ENCODE measurements around the gene CRAMP1.
"Not testable (repeated sequence)": the region's sequence is repeated elsewhere in the genome, so short reads cannot be mapped to it uniquely, and the experiment has no call there.

The CRAMP1 gene

DNA sequence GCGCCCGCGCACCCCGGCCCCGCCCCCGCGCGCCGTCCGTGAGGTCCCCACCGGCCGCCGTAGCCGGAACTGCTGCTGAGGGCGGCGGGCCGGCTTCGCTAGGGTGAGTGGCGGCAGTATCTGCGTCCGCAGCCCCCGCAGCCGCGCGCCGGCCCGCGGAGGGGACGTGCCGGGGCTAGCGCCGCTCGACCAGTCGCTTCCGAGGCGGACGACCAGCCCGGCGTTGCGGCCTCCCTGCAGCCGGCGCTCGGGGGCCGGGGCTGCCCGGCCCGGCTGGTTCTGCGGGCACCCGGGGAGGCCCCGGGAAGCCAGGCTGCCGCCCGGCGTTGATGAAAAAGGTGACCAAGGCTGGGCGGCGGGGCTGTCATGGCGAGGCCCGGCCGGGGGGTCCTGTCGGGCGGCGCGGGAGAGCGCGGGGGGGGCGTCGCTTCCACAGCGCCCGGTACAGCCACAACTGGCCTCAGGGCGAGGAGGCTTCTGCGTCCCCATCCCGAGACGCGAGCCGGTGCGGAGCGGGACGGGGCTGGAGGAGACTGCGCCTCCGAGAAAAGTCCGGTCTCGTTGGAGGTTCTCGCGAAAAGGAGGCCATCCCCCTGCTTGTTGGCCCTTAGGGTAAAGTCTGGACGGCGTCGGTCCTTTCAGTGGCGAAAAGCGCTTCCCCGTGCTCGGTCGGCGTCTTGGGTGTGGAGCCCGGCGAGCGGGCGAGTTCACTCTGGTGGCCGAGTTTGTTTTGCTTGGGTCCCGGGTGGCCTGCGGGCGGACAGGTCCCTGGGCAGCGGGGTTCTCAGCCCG is at the start of gene CRAMP1:
Gene CRAMP1, plus strand, starts transcription at position 41 of the 792 bp plus-strand sequence. CDS start 2,280 bp downstream, outside the sequence.
- DNase-seq (ENCODE audit: low read depth) = no peak

- DNase-seq (ENCODE audit: low read depth) = no peak
Observed at GRCh38 chr16:1563786-1564185, 48.4 kb upstream of the CRAMP1 start.

GRCh38 chr16:1564325-1564724 is 47.8 kb upstream of the CRAMP1 start:
- no peak for DNase-seq (ENCODE audit: low read depth)

DNA sequence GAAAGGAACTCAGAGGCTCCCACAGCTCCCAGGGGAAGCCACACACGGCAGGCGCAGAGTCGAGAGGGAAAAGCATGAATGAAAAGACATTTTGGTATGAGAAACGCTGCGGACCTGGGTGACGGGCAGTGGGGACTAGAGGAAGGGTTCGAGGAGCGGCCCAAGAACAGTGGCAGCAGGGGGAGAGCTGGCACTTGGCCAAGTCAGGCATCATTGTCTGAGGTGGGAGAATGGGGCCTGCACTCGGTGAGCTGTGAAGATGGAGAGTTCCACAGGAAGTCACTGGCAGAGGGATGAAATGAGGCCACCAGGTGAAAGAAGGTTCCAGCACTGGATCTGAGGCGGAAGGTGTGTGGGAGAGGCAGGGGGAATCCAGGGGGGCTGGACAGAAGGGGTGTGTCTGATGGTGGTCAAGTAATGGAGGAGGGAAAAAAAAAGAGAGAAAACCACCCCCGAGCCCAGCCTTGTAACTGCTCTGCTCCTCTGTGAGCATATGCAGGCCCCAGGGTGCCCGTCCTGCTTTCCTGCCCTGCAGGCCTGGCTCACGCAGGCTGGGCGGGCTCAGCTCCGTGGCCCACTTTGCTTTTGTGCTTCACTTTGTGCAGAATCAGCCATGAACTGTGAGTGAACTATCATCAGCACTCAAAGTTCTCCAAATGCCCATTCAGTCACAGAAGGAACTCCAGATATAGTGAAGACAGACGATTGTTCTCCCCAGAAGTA is 46.9 kb upstream of the CRAMP1 start:
- no peak for DNase-seq (ENCODE audit: low read depth)

DNA sequence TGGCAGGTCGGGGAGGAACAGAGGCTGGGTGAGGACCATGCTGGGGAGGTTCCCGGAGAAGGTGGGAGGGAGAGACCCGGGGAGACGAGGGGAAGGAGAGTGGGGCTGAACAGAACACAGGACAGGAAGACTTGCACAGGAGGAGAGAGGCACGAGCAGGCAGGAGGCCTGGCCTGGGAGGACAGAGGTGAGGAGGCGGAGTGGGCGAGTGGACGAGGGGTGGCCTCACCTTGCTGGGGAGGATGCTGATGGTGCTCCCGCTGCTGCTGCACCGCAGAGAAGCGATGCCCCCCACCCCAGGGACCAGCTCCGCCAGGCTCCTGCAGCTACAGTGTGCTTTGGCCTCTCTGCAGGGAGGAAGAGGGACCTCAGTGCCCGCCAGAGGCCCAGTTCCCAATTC is 44.2 kb upstream of the CRAMP1 start:
- DNase-seq (ENCODE audit: low read depth) = no peak

GRCh38 chr16:1571012-1571671 is 41.0 kb upstream of the CRAMP1 start:
- DNase-seq (ENCODE audit: low read depth) = no peak

DNA sequence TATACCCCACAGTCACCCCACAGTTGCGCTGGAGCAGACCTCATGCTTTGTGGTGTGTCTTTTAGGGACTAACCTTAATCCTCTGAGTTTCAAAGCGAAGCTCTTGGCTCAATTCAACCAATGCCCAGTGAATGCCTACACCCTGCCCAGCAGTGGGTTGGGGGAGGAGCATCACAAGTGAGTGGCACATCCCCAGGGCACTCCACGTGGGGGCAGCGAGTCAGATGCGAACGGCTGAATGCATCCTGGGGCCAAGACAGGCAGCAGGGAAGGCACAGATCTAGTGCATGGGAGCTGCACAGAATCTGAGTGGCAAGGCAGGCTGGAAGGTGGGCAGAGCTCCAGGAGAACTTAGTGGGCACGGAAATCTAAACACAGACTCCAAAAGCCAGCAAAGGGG is 39.5 kb upstream of the CRAMP1 start:
- no peak for DNase-seq (ENCODE audit: low read depth)

GRCh38 chr16:1573301-1573700 is 38.9 kb upstream of the CRAMP1 start:
- no peak for DNase-seq (ENCODE audit: low read depth)

DNA sequence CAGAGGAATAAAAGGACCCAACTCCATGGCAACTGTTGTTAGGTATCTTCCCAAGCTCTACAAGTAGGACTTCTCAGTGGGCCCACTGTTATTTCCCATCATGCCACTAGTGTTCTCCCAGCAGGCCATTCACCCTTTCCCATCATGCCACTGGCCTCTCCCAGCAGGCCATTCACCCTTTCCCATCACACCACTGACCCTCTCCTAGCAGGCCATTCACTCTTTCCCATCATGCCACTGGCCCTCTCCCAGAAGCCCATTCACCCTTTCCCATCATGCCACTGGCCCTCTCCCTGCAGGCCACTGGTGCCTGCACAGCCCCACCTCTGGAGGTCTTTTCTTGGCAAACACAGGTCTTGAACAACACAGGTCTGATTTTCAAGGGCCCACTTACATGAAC is 36.6 kb upstream of the CRAMP1 start:
- DNase-seq (ENCODE audit: low read depth) = no peak

DNA sequence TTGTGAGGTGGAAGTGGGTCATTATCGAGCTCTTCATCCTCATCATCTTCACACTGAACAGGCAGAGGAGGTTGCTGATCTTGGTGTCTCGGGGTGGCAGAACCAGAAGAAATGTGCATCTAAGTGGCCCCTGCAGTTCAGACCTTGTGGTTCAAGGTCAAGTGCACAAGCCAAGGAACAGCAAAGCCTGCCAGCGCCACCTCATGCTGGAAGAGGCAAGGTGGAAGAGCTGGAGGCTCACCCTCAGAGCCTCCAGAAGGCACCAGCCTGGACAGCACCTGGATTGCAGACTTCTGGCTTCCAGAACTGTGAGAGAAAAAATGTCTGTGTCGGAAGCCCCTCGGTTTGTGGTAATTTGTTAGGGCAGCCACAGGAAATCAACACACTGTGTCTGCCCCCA is 32.9 kb upstream of the CRAMP1 start:
- no peak for DNase-seq (ENCODE audit: low read depth)

- DNase-seq (ENCODE audit: low read depth) = no peak
Observed at GRCh38 chr16:1580256-1580655, 31.9 kb upstream of the CRAMP1 start.

DNA sequence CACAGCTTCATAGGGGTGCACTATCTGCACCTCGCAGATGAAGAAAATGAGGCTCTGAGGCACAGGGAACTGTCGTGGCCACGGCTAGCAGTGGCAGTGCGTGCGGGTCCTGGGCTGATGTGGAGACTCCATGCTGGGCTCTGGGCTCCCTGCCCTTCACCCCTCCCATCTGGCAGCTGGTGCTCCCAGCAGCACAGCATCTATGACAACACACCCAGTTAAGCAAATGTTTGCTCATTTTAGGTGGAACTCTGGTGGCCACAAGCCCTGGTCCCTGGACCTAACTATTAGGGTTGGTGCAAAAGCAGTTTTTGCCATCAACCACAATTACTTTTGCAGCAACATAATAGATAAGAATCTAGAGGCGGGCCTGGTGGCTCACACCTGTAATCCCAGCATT is 31.2 kb upstream of the CRAMP1 start:
- DNase-seq (ENCODE audit: low read depth) = no peak

- no peak for DNase-seq (ENCODE audit: low read depth)
Observed at GRCh38 chr16:1581804-1582203, 30.4 kb upstream of the CRAMP1 start.

GRCh38 chr16:1583180-1583579 is 29.0 kb upstream of the CRAMP1 start:
- no peak for DNase-seq (ENCODE audit: low read depth)

DNA sequence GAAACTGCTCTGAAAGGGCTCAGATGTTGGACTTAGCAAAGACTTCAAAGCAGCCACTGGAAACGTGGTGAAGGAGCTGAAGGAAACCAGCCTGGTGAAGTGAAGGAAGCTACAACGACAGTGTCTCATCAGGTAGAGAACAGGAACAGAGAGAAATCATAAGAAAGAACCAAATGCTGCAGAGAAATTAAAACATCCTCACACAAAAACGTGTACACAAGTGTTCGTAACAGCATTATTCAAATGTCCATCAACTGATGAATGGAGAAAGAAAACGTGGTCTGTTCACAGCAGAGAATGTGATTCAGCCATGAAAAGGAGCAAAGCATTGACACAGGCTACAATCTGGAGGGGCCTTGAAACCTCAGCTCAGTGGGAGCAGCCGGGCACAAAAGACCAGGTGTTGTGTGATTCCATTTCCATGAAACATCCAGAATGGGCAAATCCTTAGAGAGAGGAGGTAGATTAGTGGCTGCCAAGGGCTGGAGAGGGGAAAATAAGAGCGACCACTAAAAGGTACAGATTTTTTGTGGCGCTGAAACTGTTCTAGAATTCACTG is 27.2 kb upstream of the CRAMP1 start:
- DNase-seq (ENCODE audit: low read depth) = no peak

GRCh38 chr16:1590366-1590765 is 21.8 kb upstream of the CRAMP1 start:
- no peak for DNase-seq (ENCODE audit: low read depth)

DNA sequence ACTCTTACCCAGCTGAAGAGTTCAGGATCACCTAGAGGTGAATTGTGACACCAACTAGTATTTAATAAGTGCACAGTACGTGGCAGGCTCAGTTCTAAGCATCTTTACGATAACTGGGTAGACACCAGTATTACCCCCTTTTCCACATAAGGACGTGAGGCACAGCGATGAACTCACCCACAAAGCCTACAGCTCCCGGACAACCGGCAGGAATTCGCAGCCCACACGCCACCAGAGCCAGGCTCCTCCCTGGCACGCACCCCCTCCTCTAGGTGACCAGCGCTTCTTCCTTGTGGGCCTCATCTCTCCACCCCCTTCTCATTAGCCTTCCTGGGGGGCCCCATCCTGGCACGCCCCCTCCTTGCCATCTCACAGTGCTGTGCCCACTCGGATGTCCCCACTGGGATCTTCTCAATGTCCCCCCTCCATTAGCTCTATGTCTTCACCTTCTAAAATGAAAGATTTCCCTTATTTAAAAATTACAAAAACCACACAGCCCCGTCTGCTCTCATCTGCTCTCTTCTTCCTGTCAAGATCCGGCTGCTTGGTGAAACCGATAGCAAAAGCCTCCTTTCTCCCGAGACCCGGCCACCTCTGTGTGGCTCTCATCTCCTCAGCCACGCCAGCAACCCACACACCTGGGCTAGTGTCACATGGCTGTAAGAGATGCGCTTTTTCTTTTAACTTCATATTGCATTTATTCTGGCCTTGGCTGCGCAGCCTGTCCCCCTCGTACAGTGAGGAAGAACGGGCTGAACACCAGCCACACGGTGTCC is 21.0 kb upstream of the CRAMP1 start:
- no peak for DNase-seq (ENCODE audit: low read depth)

- no peak for DNase-seq (ENCODE audit: low read depth)
Observed at GRCh38 chr16:1592446-1592845, 19.7 kb upstream of the CRAMP1 start.

GRCh38 chr16:1595511-1595910 is 16.6 kb upstream of the CRAMP1 start:
- not testable (repeated sequence) for DNase-seq (ENCODE audit: low read depth)

DNA sequence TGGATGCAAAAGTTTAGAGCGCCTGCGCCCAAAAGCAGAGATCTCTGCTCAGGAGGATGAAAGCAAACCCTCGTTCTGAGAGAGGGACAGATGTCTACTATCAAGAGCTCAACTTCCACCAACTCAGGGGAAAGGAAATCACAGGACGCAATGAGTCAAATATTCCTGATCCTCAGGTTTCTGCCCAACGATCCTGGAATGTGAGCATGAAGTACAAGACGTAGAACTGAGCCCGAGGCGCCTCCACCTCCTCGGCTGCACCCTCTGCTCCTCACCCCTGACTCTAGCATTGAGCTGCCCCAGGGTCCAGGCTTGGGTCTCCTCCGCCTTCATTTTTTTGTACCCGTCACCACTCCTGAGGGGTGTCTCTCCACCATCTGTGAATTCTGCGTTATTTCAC is 15.6 kb upstream of the CRAMP1 start:
- DNase-seq (ENCODE audit: low read depth) = no peak

DNA sequence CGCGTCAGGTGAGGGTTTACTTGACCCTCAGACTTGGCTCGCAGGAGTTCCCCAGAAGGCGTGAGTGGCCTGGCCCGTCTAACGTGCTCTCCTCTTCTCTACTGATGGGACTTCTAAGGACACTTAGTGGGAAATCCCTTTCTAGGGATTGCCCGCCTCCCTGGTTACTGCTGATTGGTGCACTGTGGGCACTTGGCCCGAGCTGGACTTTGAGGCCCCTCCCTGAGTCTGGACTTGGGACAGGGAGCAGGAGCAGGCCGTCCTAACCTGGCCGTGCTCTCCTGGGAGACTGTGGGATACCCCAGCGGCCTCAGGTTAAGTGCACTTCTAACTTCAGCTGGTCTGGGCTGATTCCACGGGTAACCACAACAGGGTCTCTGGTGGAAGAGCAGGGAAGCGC is 15.0 kb upstream of the CRAMP1 start:
- no peak for DNase-seq (ENCODE audit: low read depth)

GRCh38 chr16:1601031-1601430 is 11.1 kb upstream of the CRAMP1 start:
- no peak for DNase-seq (ENCODE audit: low read depth)
